HG03439 (cell line): ENCODE results near the gene AGPAT3.

ENCODE experiments used
- ATAC-seq: cut with Tn5 transposase; IDR thresholded peaks from one replicate; pipeline ENCODE4 v1.9.1; 2021; ENCODE audit warnings: mild to moderate bottlenecking, moderate library complexity; ENCODE audit not compliant: unreplicated experiment

Gene AGPAT3

DNA sequence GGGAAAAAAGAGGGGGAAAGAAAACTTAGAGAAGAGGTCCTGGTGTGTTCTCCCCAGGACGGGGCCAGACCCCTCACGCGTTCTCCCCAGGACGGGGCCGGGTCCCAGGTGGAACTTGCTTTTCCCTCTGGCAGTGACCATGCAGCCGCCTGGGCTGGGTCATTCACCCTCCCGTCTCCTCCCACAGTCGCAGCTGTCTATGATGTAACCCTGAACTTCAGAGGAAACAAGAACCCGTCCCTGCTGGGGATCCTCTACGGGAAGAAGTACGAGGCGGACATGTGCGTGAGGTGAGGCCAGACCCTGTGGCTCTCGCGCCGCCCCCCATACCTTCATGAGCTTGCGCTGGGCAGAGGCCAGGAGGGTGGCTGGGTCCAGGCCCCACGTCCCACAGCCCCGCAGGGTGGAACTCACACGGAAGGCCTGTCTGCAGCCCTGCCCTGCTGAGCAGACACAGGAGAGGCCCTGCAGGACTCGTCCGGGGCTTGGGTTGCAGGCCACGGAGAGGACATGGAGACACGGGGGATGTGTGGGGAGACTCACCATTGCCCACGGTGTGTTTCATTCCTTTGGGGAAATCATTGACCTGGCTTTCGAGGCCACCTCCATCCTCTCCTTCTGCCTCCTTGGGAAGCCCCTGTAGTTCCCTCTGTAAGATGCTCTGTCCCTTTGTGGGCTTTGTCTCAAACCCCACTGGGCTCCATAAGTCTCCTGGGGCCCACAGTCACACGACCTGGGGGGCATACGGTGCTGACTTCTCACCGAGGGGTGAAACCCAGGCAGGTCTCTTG lies 106.4 kb downstream of the AGPAT3 start:
- no peak for ATAC-seq

- no peak for ATAC-seq
Measured at GRCh38 chr21:43971992-43972255, 106.9 kb downstream of the AGPAT3 start.

GRCh38 chr21:43972850-43973633 lies 108.0 kb downstream of the AGPAT3 start:
- no peak for ATAC-seq

DNA sequence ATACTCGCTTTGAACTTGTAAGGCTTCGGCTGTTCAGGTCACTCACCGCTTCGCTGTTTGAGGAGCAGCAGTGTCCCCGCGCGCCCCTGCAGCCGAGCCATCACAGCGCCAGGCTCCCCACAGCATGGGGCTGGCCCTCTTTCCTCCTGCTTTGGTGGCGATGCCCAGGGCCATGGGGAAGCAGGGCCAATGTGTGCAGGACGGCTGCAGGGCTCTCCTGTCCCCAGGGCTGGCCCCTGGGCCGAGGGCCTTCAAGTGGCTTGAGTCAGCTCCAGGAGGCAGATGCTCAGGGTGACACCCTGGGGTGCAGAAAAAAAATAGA lies 108.6 kb downstream of the AGPAT3 start:
- ATAC-seq = no peak

GRCh38 chr21:43974791-43975468 lies 109.9 kb downstream of the AGPAT3 start:
- no peak for ATAC-seq

- peak; percentile 48 for ATAC-seq
Measured at GRCh38 chr21:43975469-43976098, 110.6 kb downstream of the AGPAT3 start.

DNA sequence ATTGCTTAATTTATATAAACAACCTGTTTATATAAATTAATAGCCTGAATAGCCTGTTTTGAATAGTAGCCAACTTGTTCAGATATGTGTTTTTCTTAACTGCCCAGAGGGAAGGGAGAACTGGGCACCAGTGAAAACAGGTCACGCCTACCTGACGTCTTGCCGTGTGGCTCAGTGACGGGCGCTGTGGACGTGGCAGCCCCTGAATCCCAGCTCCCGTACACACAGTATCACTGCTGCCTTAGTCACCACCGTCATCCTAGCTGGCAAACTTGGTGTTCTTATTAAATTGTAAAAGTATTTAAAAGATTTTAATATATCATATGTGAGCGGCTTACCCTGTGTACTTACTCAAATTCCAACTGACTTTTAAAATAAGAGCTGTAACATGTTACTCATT lies 111.6 kb downstream of the AGPAT3 start:
- ATAC-seq = no peak

DNA sequence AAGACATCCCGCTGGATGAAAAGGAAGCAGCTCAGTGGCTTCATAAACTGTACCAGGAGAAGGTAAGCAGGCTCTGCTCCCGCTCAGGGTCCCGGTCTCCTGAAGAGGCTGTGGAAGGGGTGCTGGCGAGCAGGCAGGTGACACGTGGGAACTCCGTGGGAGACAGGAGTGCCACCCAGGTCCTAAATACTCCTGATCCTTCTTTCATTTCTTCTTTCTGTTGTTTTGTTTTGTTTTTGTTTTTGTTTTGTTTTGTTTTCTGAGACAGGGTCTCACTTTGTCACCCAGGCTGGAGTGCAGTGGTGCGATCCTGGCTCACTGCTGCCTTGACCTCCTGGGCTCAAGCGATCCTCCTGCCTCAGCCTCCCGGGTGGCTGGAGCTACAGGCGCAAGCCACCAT lies 113.0 kb downstream of the AGPAT3 start:
- ATAC-seq = no peak

GRCh38 chr21:43979654-43980053 lies 114.6 kb downstream of the AGPAT3 start:
- ATAC-seq = no peak

DNA sequence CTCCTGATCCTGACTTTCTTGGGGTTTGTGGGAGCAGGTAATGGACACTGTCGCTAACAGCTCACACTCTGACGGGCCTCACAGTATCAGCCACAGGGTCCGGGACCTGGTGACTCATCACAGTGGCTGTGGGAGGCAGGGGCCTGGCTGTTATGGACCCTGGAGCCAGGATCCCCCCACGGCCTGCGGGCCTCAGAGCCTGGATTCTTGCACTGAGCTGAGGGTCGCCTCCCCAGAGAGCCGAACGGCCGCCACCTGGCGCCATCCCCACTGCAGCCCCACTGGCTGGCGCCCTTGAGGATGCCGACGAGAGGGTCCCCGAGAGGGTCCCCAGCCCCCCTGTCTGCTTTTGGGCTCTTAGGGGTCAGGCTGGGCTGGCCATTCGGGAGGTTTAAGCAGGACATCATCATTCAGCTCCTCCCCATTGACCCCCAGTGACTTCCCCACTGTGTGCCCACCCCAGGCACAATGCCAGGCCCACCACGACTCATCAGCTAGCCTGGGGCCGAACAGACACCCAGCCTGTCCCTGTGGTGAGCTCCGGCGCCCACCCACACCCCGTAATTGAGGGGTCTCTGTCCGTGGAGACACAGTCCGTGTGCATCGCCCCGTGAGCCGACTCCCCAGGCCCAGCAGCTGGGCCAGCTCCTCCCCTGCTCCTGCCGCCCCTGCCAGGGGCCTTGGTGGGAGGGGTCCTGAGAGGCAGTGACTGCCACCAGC lies 116.3 kb downstream of the AGPAT3 start:
- no peak for ATAC-seq

DNA sequence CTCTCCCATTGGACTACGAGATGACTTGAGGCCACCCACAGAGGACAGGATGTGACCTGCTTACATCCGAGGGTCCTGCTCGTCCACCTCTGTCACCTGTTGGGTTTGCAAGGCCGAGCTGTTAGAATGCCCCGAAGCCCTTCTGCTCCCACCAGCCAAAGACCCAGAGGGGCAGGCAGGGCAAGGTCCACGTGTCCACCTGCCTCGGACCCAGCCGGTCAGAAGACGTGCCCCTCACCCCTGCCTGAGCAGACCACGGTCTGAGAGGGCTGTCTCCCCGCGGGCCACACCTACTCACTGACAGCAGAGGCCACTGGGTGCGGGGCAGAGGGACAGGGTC lies 116.8 kb downstream of the AGPAT3 start:
- no peak for ATAC-seq

DNA sequence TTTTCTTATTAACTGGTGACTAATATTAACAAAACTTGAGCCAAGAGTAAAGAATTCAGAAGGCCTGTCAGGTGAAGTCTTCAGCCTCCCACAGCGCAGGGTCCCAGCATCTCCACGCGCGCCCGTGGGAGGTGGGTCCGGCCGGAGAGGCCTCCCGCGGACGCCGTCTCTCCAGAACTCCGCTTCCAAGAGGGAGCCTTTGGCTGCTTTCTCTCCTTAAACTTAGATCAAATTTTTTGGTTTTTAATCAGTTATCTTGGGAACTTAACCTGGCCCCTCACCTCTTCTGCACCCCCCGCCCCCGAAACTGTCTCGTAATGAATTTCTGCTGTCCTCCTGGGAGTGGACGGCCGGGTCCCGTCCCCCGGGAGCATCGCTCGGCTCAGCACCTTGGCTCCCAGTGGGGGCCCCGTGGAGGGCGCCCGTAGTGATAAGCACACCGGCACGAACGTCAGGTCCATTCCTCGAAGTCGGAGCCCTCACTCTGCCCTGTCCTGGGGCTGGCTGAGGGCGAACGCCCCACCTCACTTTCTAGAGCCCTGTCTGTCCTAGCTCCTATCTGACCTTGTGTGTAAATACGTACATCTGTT lies 117.6 kb downstream of the AGPAT3 start:
- no peak for ATAC-seq

DNA sequence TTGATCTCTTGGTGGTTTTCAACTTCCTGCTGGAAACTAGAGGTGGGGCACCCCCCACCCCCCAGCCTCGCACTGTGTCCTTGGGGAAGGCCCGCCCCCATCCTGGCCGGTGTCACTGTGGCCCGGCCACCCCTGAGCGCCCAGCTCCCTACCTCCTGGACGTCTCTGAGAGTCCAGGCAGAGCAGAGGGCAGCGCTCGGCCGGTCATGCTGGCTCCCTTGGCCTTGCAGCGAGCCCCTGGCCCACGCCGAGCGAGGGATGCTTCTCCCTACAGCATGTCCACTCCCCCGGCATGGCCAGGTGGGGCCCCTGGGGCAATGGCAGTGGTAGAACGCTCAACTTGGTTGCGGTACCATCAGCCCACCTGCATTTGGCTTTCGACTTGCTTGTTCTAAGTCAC lies 118.4 kb downstream of the AGPAT3 start:
- no peak for ATAC-seq

- ATAC-seq = no peak
Measured at GRCh38 chr21:43983860-43984420, 118.9 kb downstream of the AGPAT3 start.

DNA sequence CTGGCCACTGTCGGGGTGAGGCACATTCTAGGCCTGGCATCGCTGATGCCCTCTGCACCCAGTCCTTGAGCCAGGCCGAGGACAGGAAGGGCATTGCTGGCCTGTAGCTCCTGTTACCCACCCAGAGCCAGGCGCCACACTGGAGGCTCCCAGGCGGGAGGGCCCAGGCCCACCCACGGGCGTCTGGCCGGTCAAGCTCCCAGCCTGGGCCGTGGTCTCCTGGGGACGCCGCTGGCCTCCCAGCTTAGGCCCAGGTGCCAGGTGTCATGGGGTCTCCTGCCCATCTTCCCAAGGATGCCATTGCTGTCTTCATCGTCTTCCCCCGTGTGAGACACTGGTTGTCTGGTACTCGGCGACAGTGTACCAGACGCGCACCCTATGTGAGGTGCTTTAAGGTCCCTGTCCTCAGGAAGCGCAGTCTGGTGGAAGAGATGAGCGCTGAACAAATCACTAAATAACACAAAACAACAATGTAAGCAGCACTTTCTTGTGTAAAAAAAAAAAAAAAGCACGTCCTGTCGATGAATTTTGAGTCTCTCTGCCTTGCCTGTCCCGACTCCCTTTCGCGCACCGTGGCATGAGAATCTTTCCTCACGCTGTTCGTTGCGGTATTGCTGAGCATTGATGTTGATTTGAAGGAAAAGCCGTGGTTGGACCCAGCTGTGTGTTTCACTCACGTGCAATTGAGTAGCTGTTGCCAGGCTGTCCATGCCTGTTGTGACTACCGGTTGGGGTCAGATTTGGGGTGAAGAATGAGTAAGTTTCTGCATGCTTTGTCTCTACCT lies 120.1 kb downstream of the AGPAT3 start:
- ATAC-seq = no peak

DNA sequence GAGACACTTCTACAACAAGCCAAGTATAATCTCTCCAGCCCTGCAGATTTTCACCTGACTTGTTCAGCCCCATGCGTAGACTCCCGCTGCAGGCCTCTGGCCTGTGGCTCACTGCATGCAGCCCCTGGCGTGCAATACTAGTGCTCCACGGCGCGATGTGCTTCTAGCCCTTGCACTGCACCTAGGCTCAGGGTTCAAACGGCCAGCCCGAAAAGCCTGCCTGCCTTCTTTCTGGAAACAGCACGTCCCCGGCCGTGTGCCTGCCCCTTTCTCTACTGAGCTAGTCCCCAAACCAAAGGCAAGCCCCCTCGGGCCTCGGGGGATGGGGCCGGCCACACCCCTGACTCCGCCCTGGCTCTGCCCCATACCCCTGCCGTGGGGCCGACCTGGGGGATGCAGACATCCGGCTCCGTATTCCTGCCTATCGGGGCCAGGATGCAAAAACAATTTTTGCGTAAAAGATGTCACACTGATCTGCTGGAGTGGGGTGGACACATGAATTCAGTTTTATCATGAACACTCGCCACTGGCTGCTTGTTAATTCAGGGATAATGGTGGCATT lies 120.7 kb downstream of the AGPAT3 start:
- ATAC-seq = no peak

DNA sequence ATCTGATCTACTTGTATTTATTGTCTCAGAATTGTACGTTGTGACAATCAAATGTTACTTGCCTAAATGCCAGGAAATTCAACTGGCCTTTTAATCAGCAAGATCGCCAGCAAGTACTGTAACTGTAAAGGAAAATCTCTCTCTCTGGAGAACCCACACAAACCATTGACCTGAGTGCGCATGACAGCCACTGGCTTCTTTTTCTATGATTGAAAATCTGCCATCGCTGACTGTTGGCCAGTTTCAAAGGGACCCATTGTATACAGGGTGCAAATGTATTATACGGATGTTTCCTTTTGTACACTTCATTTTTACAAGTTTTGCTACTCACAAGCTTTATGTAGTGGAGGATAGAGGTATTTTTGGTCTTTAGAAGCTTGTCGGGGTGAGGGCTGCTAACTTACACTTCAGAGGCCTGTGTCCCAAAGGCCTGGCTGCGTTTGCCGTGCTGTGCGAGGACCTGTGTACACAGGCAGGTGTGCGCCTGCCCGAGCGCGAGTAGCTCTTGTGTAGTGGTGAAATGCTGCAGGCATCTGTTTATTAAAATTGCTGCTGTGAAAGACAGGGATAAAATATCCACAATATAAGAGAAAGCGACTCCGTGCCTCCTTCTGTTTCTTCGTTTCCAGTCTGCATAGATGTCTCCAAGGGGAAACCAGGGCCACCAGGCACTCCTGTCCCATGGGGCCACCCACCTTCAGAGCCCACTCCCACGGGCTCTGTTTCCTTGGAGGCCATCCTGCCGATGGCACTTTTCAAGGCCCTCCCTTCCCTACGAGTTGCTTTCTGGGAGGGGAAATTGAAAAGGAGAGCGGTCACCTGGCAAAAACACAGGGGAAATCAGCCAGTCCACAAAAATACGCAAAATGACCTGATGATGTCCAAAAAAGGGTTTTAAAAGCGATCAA lies 121.8 kb downstream of the AGPAT3 start:
- no peak for ATAC-seq

- no peak for ATAC-seq
Measured at GRCh38 chr21:43987509-43987908, 122.5 kb downstream of the AGPAT3 start.
